Neuronal stem cell (in vitro differentiated cells): ENCODE measurements around the gene BAIAP2.
A peak's percentile ranks its signal among the peaks of the same experiment; 100 is the strongest.

Experiments used
- DNase-seq: peaks from one replicate; pipeline ENCODE4 v3.0.0-alpha.2; 2013; ENCODE audit warnings: low spot score
- H2AFZ ChIP-seq: one replicate; pipeline ENCODE4 v1.6.1; 2013; ENCODE audit warnings: mild to moderate bottlenecking, low read length, inconsistent platforms
- H2AK5ac ChIP-seq: 2 replicates; pipeline ENCODE4 v1.6.1; 2013; ENCODE audit warnings: low read depth, mild to moderate bottlenecking, inconsistent platforms, low read length, moderate library complexity, mixed read lengths
- H2BK120ac ChIP-seq: 2 replicates; pipeline ENCODE4 v1.6.1; 2013; ENCODE audit warnings: low read depth, mild to moderate bottlenecking, inconsistent platforms, low read length, moderate library complexity, mixed read lengths
- H2BK12ac ChIP-seq: one replicate; pipeline ENCODE4 v1.6.1; 2013; ENCODE audit warnings: low read length, inconsistent platforms
- H2BK15ac ChIP-seq: 2 replicates; pipeline ENCODE4 v1.6.1; 2013; ENCODE audit warnings: mild to moderate bottlenecking, low read length, inconsistent platforms, mixed read lengths
- H2BK5ac ChIP-seq: one replicate; pipeline ENCODE4 v1.6.1; 2013; ENCODE audit warnings: inconsistent platforms, mild to moderate bottlenecking, low read length, moderate library complexity
- H3K14ac ChIP-seq: one replicate; pipeline ENCODE4 v1.6.1; 2013; ENCODE audit warnings: low read length, inconsistent platforms
- H3K18ac ChIP-seq: 2 replicates; pipeline ENCODE4 v1.6.1; 2013; ENCODE audit warnings: low read length, inconsistent platforms
- H3K23ac ChIP-seq: 2 replicates; pipeline ENCODE4 v1.6.1; 2013; ENCODE audit warnings: low read depth, mild to moderate bottlenecking, mixed read lengths, low read length, inconsistent platforms; ENCODE audit not compliant: poor library complexity
- H3K27ac ChIP-seq: replicated peaks from 3 replicates; pipeline ENCODE4 v1.5.1; 2013; ENCODE audit warnings: low read length, inconsistent platforms
- H3K27me3 ChIP-seq, 3 experiments: 2 replicates each; pipeline ENCODE4 v1.6.1; 2013; ENCODE audit warnings: low read length in 3 of 3, mild to moderate bottlenecking in 2 of 3, inconsistent platforms in 1 of 3, low read depth in 1 of 3, mixed read lengths in 1 of 3, moderate library complexity in 1 of 3; ENCODE audit not compliant: control insufficient read depth in 3 of 3, insufficient read depth in 3 of 3
- H3K36me3 ChIP-seq, 2 donors: replicated peaks in 1 of 2; 2 replicates each; pipeline ENCODE4 v1.6.1; 2013; ENCODE audit warnings: low read length in 2 of 2; ENCODE audit not compliant: control insufficient read depth in 2 of 2, insufficient read depth in 2 of 2
- H3K4ac ChIP-seq: 2 replicates; pipeline ENCODE4 v1.6.1; 2013; ENCODE audit warnings: inconsistent platforms, mild to moderate bottlenecking, low read length, moderate library complexity
- H3K4me1 ChIP-seq, 2 donors: 1 replicate in 1 of 2; 2 replicates in 1 of 2; pipeline ENCODE4 v1.6.1; 2013; ENCODE audit warnings: low read length in 2 of 2, low read depth in 1 of 2; ENCODE audit not compliant: control insufficient read depth in 2 of 2, insufficient read depth in 1 of 2
- H3K4me2 ChIP-seq: one replicate; pipeline ENCODE4 v1.6.1; 2013; ENCODE audit warnings: mild to moderate bottlenecking, low read length, inconsistent platforms; ENCODE audit not compliant: insufficient read depth, poor library complexity, severe bottlenecking
- H3K4me3 ChIP-seq, 2 donors: 2 replicates each; pipeline ENCODE4 v1.5.1; 2013; ENCODE audit warnings: low read length in 2 of 2, mild to moderate bottlenecking in 2 of 2, inconsistent platforms in 1 of 2, moderate library complexity in 1 of 2
- H3K79me1 ChIP-seq: one replicate; pipeline ENCODE4 v1.6.1; 2013; ENCODE audit warnings: low read depth, mild to moderate bottlenecking, inconsistent platforms, low read length, moderate library complexity
- H3K9ac ChIP-seq: one replicate; pipeline ENCODE4 v1.6.1; 2013; ENCODE audit warnings: mild to moderate bottlenecking, low read depth, low read length, inconsistent platforms; ENCODE audit not compliant: poor library complexity
- H3K9me3 ChIP-seq, 2 donors: replicated peaks in 1 of 2; 2 replicates each; pipeline versions ENCODE3 to v1.6.1; 2013; ENCODE audit warnings: low read length in 2 of 2, mild to moderate bottlenecking in 2 of 2, inconsistent platforms in 1 of 2, low read depth in 1 of 2, mixed read lengths in 1 of 2, moderate library complexity in 1 of 2; ENCODE audit not compliant: control insufficient read depth in 2 of 2, insufficient read depth in 1 of 2
- H4K8ac ChIP-seq: one replicate; pipeline ENCODE4 v1.6.1; 2013; ENCODE audit warnings: low read depth, mild to moderate bottlenecking, inconsistent platforms, low read length, moderate library complexity
- H4K91ac ChIP-seq: one replicate; pipeline ENCODE4 v1.6.1; 2013; ENCODE audit warnings: low read length, low read depth, mild to moderate bottlenecking, inconsistent platforms; ENCODE audit not compliant: poor library complexity
- WGBS, 2 donors: extraction: QIAGEN DNeasy Blood & Tissue Kit; methylation state at CpG; one replicate each; pipeline ENCODE4 v1.1.7; 2013; ENCODE audit warnings: missing lambda C conversion rate in 2 of 2, mixed read lengths in 1 of 2; ENCODE audit not compliant: insufficient read length in 2 of 2, insufficient replicate concordance in 1 of 2; ENCODE audit errors: extremely low coverage in 2 of 2; 5-methylcytosine and 5-hydroxymethylcytosine counted together

Gene BAIAP2

DNA sequence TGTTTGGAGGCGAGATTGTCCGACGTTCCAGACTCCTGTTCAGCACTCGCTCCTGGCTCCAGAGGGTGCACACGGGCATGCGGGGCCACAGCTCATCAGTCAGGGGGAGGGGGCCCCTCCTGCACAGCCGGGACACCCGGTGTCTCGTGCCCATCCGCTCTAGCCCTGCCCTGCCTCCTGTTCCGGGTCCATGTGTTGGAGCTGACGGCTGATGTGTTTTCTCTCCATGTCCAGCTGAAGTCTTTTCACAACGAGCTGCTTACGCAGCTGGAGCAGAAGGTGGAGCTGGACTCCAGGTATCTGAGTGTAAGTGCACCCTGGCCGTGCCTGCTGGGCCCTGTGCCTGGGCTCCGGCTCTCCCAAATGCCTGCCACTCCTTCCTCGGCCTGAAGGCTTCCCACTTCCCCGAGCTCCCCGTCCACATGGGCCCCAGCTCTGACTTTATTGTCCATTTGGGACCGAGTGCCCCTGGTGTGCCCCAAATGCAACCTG, 50.5 kb downstream of the BAIAP2 start:
- Histone ChIP-seq H3K18ac (peak overlapping the region; percentile 38), H3K9ac (no peak overlapping the region), H3K27me3 (no peaks in the 10 kb centered on the region), H2BK15ac (peak overlapping the region; percentile 26), H2AK5ac (no peak overlapping the region), H3K4me1 (peaks cover 0 to 9% of the 10 kb centered on the region in 2 donors), H3K4me2 (no peak overlapping the region), H3K23ac (no peak overlapping the region), H3K9me3 (no peaks in the 10 kb centered on the region), H3K4me3 (no peak overlapping the region), H3K79me1 (peaks cover 18% of the 10 kb centered on the region), H4K91ac (no peak overlapping the region), H3K27ac (no peak overlapping the region), H2BK120ac (no peak overlapping the region), H2BK5ac (no peak overlapping the region), H4K8ac (no peak overlapping the region), H3K4ac (peak overlapping the region; percentile 19), H3K14ac (no peak overlapping the region), H3K36me3 (peaks cover 28 to 56% of the 10 kb centered on the region in 2 donors), H2BK12ac (no peak overlapping the region), H2AFZ (no peak overlapping the region)
- no CpG with 5 or more reads among the region's 20 CpGs for WGBS, 2 donors
- no peak for DNase-seq

- Histone ChIP-seq H3K4me2 (no peak overlapping the region), H3K4ac (no peak overlapping the region), H3K9ac (no peak overlapping the region), H3K23ac (peak overlapping the region; percentile 77), H2BK5ac (no peak overlapping the region), H3K9me3 (no peaks in the 10 kb centered on the region), H3K27me3 (no peaks in the 10 kb centered on the region), H3K79me1 (peaks cover 14% of the 10 kb centered on the region), H3K18ac (peak overlapping the region; percentile 9), H3K27ac (no peak overlapping the region), H4K91ac (no peak overlapping the region), H2BK12ac (peak overlapping the region; percentile 73), H3K4me1 (peaks cover 0 to 16% of the 10 kb centered on the region in 2 donors), H2BK15ac (no peak overlapping the region), H3K14ac (peak overlapping the region; percentile 65), H3K36me3 (peaks cover 27 to 57% of the 10 kb centered on the region in 2 donors), H3K4me3 (no peak overlapping the region), H2BK120ac (no peak overlapping the region), H4K8ac (no peak overlapping the region), H2AK5ac (no peak overlapping the region), H2AFZ (no peak overlapping the region)
- no peak for DNase-seq
- WGBS, 2 donors, result no CpG with 5 or more reads among the region's 32 CpGs
Measured at GRCh38 chr17:81086789-81087551, 52.0 kb downstream of the BAIAP2 start.

GRCh38 chr17:81090361-81091136, 55.6 kb downstream of the BAIAP2 start:
- no CpG with 5 or more reads among the region's 26 CpGs for WGBS, 2 donors
- Histone ChIP-seq H3K4me1 (peaks cover 25 to 38% of the 10 kb centered on the region in 2 donors), H3K27me3 (no peaks in the 10 kb centered on the region), H3K9me3 (no peaks in the 10 kb centered on the region), H3K79me1 (peaks cover 12% of the 10 kb centered on the region), H2BK15ac (peak overlapping the region; percentile 91), H3K9ac (no peak overlapping the region), H3K27ac (no peak overlapping the region), H3K4me2 (no peak overlapping the region), H4K8ac (no peak overlapping the region), H2BK12ac (no peak overlapping the region), H2BK120ac (no peak overlapping the region), H2BK5ac (peak overlapping the region; percentile 55), H3K14ac (no peak overlapping the region), H4K91ac (no peak overlapping the region), H2AK5ac (peak overlapping the region; percentile 76), H2AFZ (no peak overlapping the region), H3K4ac (no peak overlapping the region), H3K36me3 (peaks cover 18 to 40% of the 10 kb centered on the region in 2 donors), H3K4me3 (no peak overlapping the region), H3K18ac (peak overlapping the region; percentile 94), H3K23ac (peak overlapping the region; percentile 61)
- no peak for DNase-seq

GRCh38 chr17:81091154-81091553, 56.2 kb downstream of the BAIAP2 start:
- Histone ChIP-seq H3K9me3 (no peaks in the 10 kb centered on the region), H4K8ac (peak overlapping the region; percentile 55), H2BK12ac (peak overlapping the region; percentile 95), H3K14ac (no peak overlapping the region), H2BK5ac (peak overlapping the region; percentile 77), H3K9ac (no peak overlapping the region), H2BK120ac (no peak overlapping the region), H3K36me3 (peaks cover 17 to 36% of the 10 kb centered on the region in 2 donors), H4K91ac (no peak overlapping the region), H2AFZ (no peak overlapping the region), H3K27me3 (no peaks in the 10 kb centered on the region), H3K27ac (peak overlapping the region; percentile 54), H2BK15ac (peak overlapping the region; percentile 84), H3K4ac (no peak overlapping the region), H3K4me1 (peaks cover 32 to 44% of the 10 kb centered on the region in 2 donors), H3K23ac (peak overlapping the region; percentile 10), H3K18ac (peak overlapping the region; percentile 85), H2AK5ac (peak overlapping the region; percentile 70), H3K4me3 (no peak overlapping the region), H3K79me1 (peaks cover 9% of the 10 kb centered on the region), H3K4me2 (no peak overlapping the region)
- WGBS, 2 donors, result no CpG with 5 or more reads among the region's 9 CpGs
- no peak for DNase-seq
